Neural cell (in vitro differentiated cells): Measurements from ENCODE around the gene COX10.
"Not testable (repeated sequence)": the region's sequence is repeated elsewhere in the genome, so short reads cannot be mapped to it uniquely, and the experiment has no call there.

Source experiments
- EP300 ChIP-seq: fragments of 450-650 bp; conservative IDR thresholded peaks from 2 replicates; pipeline ENCODE4 v1.6.1; 2014; ENCODE audit warnings: antibody characterized with exemption, mild to moderate bottlenecking, moderate library complexity; ENCODE audit not compliant: poor library complexity, severe bottlenecking
- EZH2 ChIP-seq: fragments of 200-600, 300-800 bp; shearing (Covaris generic), sonication (generic); IDR thresholded peaks from 2 replicates; pipeline ENCODE4 v1.6.1; 2014; ENCODE audit warnings: antibody characterized with exemption, low read length, borderline replicate concordance, mild to moderate bottlenecking; ENCODE audit not compliant: insufficient read depth, poor library complexity, severe bottlenecking
- POLR2AphosphoS5 ChIP-seq: IDR thresholded peaks from 2 replicates; pipeline ENCODE4 v1.6.1; 2012
- RAD21 ChIP-seq: fragments of 450-650 bp; conservative IDR thresholded peaks from 2 replicates; pipeline ENCODE4 v1.6.1; 2014; ENCODE audit warnings: antibody characterized with exemption, mild to moderate bottlenecking, moderate library complexity
- TAF1 ChIP-seq: IDR thresholded peaks from 2 replicates; pipeline ENCODE4 v1.6.1; 2012; ENCODE audit warnings: low read depth
- TF ChIP-seq, protein P1 (sequence below): fragments of 450-650 bp; IDR thresholded peaks from 2 replicates; pipeline ENCODE4 v1.5.1; 2014; ENCODE audit warnings: antibody characterized with exemption, mild to moderate bottlenecking, moderate library complexity; ENCODE audit not compliant: poor library complexity, severe bottlenecking

- TF ChIP-seq, protein P1, sequence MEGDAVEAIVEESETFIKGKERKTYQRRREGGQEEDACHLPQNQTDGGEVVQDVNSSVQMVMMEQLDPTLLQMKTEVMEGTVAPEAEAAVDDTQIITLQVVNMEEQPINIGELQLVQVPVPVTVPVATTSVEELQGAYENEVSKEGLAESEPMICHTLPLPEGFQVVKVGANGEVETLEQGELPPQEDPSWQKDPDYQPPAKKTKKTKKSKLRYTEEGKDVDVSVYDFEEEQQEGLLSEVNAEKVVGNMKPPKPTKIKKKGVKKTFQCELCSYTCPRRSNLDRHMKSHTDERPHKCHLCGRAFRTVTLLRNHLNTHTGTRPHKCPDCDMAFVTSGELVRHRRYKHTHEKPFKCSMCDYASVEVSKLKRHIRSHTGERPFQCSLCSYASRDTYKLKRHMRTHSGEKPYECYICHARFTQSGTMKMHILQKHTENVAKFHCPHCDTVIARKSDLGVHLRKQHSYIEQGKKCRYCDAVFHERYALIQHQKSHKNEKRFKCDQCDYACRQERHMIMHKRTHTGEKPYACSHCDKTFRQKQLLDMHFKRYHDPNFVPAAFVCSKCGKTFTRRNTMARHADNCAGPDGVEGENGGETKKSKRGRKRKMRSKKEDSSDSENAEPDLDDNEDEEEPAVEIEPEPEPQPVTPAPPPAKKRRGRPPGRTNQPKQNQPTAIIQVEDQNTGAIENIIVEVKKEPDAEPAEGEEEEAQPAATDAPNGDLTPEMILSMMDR, result not testable (repeated sequence)
- TF ChIP-seq EZH2, TAF1, EP300, RAD21, POLR2AphosphoS5: not testable (repeated sequence)
These were observed 47.5 kb upstream of the COX10 start for GRCh38 chr17:14021651-14022294.
